G401 (cell line): ENCODE results near the gene ZNF791. TPM values are rescaled to one million over a fixed set of nuclear protein-coding genes. Genes with fewer than 3 reads are reported as not detected.
"Not testable (repeated sequence)": the region's sequence is repeated elsewhere in the genome, so short reads cannot be mapped to it uniquely, and the experiment has no call there.

Experiments
- DNase-seq: peaks from one replicate; pipeline ENCODE4 v3.0.0-alpha.2; 2015; ENCODE audit warnings: low spot score
- in situ Hi-C: cut with HindIII; loops from 2 replicates; pipeline ENCODE4 v1.10.0; 2016; ENCODE audit warnings: low sequenced_read_pairs, mixed read lengths
- total RNA-seq: library from RNA; depleted of rRNA; stranded (reverse); fragments of >200 nt; shearing (Covaris generic); gene quantifications from 2 replicates; pipeline ENCODE4 v1.2.3, GENCODE V29; 2014; rRNA removed

Gene ZNF791
- 3.8 and 9.2 TPM in 2 replicates for total RNA-seq

DNA sequence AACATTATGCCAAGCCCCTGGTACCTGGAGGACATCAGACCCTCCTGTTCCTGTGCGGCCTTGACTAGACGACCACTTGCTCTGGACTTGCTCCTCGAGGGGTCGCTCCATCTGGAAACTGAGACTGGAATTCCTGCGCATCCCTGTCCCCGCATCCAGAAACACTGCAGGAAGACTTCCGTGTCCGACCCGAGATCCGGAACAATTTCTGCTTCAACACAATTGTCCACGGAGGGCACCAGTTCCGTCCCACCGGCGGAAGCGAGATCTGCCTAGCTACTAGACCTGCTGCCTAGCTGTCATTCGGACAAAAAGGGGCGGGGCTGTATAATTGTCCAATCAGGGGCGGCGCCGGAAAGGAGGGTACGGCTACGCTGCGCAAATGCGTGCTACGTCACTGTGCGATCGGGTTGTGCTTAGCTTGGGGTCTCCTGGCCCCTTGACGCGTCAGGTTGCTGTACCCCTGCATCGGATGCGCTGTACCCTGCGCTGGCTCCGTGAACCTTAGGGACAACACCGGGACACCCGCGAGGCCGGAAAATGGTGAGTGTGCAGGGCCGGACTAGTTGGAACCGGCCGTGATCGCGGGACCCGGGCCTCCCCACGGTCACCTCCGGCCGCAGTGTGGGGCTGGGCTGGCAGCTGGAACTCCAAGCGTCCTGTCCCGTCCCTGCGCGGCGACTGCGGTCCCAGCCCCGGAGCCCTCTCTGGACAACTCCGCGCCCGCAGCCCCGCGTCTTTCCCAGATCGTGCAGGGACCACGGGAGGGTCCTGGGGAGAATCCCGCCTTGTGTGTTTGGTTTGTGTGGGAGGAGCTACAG is at the start of gene ZNF791, which contains the start of gene ZNF490:
Gene ZNF791 (plus strand): TSS at position 381 of the 821 bp plus-strand sequence. CDS start 160 bp downstream, at position 541.
Gene ZNF490 (minus strand): TSS at position 274 of the 821 bp plus-strand sequence. CDS start 133 bp downstream, at position 141.
- in situ Hi-C loops: no loop called here
- DNase-seq: peak; percentile 99

DNA sequence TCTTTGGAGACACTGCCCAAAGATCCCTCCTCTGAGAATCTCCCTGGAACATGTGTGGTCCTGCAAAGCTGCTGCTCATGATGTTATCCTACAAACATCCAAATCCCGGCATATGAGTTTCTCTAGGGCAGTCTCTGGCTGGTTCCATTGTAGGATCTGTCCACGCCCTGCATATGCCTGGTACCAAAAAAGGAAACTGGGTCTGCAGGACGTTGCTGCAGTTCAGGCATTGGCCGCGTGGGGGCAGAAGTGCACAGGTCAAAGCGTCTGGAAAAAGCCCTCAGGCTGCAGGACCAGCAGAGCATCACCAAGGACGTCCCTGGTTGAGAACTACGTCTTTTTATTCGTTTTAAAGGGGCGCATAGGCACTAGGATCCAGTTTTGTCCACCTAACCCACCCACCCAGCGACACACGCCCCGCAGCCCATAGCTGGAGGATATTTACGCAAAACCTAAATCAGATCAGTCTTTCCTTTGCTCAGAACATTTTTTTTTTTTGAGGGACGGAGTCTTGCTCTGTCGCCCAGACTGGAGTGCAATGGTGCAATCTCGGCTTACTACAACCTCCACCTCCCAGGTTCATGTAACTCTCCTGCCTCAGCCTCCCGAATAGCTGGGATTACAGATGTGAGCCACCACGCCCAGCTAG is 46.6 kb upstream of the ZNF791 start:
- in situ Hi-C loops: no loop called here
- peak; percentile 87 for DNase-seq

DNA sequence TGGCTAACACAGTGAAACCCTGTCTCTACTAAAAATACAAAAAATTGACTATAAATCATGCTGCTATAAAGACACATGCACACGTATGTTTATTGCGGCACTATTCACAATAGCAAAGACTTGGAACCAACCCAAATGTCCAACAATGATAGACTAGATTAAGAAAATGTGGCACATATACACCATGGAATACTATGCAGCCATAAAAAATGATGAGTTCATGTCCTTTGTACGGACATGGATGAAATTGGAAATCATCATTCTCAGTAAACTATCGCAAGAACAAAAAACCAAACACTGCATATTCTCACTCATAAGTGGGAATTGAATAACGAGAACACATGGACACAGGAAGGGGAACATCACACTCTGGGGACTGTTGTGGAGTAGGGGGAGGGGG is 44.3 kb upstream of the ZNF791 start:
- DNase-seq, in situ Hi-C loops: not testable (repeated sequence)

DNA sequence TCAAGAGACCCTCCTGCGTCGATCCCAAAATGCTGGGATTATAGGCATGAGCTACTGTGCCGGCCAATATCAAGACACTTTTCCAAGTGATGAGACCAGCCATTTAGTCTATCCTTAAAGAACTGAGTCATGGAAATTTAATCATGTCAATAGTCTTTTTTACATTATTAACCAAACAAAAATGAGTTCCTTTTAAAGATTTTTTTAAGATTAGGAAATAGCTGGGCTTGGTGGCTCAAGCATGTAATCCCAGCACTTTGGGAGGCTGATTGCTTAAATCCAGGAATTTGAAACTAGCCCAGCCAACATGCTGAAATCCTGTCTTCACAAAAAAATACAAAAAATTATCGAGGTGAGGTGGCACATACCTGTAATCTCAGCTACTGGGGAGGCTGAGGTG is 42.8 kb upstream of the ZNF791 start:
- DNase-seq: no peak
- in situ Hi-C loops: no loop called here

DNA sequence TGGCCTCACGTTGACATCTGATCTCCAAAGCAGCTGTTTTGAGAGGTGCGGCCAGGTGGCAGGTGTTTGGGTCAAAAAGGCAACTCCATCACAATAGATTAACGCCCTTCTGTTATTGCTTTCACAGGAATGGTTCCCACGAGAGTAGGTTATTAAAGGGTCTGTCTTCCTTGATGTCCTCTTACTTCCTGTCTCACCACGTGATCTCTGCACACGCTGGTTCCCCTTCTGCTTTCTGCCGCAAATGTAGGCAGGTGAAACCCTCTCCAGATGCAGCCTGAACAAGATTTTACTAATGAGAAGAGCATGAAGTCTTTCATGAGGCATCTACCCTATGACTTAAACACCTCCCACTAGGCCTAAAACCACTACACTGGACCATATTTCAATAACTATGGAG is 36.7 kb upstream of the ZNF791 start:
- DNase-seq: no peak
- in situ Hi-C loops: no loop called here

DNA sequence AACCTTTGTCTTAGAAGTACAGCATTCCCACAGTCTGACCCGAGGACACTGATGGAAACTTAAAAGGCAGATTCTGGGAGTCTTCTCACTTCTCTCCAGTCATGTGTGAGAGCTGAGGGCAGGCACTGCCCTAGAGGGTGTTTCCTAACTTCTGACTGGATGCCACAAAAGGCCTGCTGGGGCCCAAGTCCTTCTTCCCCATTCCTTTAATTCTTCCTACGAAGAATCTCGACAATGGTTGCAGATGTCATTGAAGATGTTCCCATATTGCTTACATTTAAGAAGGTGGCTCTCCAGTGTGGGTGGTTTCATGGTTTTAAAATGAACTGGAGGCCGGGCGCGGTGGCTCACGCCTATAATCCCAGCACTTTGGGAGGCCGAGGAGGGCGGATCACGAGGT is 32.1 kb upstream of the ZNF791 start:
- no peak for DNase-seq
- in situ Hi-C loops: no loop called here

DNA sequence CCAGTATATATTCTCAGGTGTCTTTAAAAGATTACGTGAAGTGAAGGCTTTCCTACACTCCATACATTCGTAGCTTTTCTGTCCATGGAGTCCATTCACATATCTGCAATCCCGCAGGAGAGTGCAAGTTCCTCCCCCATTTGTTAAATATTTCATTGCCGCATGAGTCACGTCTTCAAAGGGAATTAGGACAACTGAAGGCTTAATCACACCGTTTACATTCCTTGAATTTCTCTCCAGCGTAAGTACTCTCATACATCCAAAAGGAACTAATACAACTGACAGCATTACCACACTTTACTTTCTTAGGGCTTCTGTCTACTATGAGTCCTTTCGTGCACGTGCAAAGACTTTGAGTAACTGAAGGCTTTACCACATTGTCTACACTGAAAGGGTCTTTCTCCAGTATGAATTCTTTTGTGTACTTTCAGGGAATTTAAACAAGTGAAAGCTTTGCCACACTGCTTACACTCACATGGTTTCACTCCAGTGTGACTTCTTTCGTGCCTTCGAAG is 30.5 kb upstream of the ZNF791 start:
- in situ Hi-C loops: no loop called here

DNA sequence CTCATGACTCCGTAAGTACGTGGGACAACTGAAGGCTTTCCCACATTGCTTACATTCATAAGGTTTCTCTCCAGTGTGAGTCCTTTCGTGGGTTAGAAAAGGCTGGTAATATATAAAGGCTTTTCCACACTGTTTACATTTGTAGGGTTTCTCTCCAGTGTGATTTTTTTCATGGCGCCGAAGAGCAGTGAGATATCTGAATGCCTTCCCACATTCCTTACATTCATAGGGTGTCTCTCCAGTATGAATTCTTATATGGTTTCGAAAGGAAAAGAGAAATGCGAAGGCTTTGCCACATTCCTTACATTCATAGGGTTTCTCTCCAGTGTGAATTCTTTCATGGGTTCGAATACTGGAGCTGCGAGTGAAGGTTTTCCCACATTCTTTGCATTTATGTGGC is 29.6 kb upstream of the ZNF791 start:
- in situ Hi-C loops: no loop called here
- DNase-seq: no peak

More for the DNA sequence above, 30.5 kb upstream of the ZNF791 start:
- DNase-seq: no peak

DNA sequence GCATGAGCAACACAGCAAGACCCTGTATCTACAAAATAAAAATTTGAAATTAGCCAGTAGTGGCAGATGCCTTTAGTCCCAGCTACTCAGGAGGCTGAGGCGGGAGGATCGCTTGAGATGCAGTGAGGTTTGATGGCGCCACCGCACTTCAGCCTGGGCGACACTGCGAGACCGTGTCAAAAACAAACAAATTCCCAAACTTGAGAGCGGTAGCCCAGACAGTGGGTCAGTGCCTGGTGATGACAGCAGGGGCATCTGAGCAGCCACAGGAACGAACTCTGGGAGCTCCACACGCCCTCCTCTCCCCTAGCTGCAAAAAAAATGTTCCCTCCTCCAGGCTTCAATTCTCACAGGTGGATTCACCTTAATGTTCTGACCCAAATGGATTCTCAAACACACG is 14.2 kb upstream of the ZNF791 start:
- in situ Hi-C loops: no loop called here
- DNase-seq: no peak

DNA sequence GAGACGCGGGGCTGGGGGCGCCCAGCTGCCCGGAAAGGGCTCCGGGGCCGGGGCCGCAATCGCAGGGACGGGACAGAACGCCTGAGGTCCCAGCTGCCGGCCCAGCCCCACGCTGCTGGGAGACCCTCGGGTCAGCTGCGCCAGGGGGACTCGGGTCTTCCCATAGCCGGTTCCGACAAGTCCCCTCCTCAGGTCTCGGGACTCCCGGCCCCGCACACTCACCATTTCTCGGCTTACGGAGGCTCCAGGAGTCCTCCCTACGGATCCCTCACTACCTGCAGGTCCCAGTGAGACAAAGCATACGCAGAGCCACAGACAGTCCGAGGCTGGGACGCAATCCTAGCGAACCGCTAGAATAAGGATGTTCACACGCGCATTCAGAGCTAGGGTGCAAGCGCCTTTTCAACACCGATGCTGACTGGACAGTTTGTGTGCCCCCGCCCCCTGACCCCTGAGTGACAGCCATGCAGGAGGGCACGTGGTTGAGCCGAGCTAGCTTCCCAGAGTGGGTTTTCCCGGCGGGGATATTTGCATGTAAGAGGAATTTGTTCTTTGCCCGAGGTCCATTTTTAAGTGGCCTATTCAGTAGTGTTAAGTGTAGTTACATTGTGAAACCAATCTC is 13.7 kb upstream of the ZNF791 start:
- in situ Hi-C loops: no loop called here

DNA sequence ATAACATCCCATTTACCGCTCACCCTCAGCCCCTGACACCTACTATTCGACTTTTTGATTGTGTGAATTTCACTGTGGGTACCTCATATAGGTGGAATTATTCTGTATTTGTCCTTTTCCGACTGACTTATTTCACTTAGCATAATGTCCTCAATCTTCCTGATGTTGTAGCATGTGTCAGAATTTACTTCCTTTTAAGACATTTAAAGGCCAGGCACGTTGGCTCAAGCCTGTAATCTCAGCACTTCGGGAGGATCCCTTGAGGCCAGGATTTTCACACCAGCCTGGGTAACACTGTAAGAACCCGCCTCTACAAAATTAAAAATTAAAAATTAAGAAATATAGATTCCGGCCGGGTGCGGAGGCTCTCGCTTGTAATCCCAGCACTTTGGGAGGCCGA is 13.1 kb upstream of the ZNF791 start:
- in situ Hi-C loops: no loop called here
- DNase-seq: no peak

More for the DNA sequence above, 13.7 kb upstream of the ZNF791 start:
- no peak for DNase-seq

DNA sequence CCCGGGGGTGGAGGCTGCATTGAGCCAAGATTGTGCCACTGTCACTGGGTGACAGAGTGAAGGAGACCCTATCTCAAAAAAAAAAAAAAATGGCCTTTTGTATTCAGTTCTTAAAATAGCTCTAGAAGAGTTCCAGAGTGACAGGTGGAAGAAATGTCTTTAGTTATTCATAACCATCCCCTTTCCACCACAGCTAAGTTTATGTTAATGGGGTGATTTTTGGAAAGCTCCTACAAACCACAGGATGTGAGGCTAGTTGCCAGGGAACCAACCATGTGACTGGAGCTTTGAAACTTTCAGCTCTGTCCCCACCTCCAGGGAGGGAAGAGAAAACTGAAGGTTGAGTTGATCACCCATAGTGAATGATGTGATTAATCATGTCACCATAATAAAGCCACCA is 7.0 kb upstream of the ZNF791 start:
- in situ Hi-C loops: no loop called here
- no peak for DNase-seq

DNA sequence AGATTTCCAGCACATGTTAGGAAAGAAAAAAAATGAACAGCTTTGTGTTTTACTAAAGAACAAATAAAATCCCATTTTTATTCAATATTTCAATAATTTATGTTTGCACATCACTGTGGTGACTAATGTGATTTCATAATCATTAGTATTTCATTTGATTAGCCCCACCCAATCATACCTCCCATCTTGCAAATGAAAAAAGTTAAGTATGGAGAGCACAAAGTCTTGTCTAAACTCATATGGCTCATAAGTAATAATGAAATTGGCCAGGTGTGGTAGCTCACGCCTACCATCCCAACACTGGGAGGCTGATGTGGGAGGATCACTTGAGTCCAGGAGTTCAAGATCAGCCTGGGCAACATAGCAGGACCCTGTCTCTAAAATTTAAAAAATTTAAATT is 3.9 kb upstream of the ZNF791 start:
- in situ Hi-C loops: no loop called here

DNA sequence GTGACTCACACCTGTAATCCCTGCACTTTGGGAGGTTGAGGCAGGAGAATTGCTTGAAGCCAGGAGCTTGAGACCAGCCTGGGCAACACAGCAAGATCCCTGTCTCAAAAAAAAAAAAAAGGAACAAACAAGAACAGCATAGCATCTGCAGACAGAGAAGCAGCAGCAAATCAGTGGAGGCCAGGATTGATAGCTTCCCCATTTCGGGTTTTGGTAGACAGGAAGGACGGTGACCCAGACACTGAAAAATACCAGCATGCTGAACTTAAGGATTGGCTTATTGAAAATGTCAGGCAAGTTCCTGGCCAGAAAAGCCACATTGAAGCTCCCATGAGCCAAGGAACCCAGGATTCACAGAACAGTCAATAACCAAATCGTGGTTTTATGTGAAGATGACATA is 3.1 kb upstream of the ZNF791 start:
- in situ Hi-C loops: no loop called here

More for the DNA sequence above, 3.9 kb upstream of the ZNF791 start:
- DNase-seq: no peak

DNA sequence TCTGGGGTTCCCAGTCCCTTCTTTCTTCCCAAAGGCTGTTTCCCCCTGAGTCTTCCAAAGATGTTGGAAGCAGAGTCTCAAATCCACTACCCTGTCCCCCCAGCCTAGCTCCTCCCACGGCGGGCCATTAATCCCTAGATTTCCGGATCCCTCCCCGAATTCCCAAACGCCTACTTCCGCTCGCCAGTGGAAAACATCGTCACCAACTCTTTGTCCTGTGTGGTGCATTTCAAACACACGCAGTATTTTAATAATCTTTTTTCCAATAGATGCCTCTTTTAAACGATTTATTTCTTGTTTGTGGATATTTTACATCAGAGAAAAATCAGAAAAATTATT is 610 bp downstream of the ZNF791 start:
- DNase-seq: peak; percentile 70

More for the DNA sequence above, 3.1 kb upstream of the ZNF791 start:
- DNase-seq: no peak

DNA sequence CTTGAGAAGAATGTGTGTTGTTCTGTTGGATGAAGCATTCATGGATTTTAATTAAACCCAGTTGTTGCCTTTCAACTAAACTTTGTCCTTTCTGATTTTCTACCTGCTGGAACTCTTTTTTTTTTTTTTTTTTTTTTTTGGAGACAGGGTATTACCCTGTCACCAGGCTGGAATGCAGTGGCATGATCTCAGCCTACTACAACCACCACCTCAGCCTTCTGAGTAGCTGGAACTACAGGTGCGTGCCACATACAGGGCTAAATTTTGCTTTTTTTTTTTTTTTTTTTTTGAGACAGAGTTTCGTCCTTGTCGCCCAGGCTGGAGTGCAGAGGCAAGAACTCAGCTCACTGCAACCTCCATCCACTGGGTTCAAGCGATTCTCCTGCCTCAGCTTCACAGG is 6.9 kb downstream of the ZNF791 start:
- DNase-seq: no peak
- in situ Hi-C loops: no loop called here

More for the DNA sequence above, 610 bp downstream of the ZNF791 start:
- in situ Hi-C loops: no loop called here

DNA sequence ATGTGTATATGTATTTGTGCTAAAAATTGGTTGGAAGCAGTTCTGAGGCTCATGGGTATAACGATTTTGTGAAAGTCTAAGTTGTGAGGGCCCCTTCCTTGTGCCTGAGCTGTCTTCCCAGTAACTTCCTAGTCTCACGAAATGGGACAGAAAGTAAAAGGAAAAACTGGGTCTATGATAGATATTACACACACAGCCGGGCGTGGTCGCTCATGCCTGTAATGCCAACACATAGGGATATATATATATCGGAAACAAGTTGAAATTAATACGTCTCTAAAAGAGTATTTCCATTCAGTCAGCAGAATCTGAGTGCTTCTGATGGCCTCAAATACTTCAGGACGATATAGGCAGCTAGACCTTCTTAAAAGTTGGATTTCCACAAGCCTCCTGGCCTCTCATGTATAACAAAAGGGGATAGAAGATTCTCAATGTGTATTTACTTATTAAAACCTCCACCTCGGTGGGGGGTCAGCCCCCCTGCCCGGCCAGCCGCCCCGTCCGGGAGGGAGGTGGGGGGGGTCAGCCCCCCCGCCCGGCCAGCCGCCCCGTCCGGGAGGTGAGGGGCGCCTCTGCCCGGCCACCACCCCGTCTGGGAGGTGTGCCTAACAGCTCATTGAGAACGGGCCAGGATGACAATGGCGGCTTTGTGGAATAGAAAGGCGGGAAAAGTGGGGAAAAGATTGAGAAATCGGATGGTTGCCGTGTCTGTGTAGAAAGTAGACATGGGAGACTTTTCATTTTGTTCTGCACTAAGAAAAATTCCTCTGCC is 10.7 kb downstream of the ZNF791 start:
- DNase-seq, in situ Hi-C loops: not testable (repeated sequence)

DNA sequence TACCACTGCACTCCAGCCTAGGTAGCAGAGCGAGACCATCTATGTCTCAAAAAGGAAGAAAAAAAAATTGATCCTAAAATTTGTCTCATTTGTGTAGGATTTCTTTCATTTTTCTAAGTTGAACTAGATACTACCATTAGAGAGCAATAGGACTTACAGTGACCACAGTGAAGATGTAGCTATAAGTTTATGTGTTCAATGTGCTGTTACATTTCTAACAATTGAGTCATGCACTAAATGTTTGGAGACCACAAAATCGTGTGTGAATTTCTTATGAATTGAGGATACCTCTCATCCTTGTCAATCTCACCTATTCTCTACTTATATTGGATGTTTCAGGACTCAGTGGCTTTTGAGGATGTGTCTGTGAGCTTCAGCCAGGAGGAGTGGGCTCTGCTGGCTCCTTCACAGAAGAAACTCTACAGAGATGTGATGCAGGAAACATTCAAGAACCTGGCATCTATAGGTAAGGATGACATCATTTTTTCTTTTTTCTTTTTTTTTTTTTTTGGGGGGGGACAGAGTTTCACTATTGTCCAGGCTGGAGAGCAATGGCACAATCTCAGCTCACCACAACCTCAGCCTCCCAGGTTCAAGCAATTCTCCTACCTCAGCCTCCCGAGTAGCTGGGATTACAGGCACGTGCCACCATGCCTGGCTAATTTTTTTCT is 12.8 kb downstream of the ZNF791 start:
- DNase-seq: no peak
- in situ Hi-C loops: no loop called here

DNA sequence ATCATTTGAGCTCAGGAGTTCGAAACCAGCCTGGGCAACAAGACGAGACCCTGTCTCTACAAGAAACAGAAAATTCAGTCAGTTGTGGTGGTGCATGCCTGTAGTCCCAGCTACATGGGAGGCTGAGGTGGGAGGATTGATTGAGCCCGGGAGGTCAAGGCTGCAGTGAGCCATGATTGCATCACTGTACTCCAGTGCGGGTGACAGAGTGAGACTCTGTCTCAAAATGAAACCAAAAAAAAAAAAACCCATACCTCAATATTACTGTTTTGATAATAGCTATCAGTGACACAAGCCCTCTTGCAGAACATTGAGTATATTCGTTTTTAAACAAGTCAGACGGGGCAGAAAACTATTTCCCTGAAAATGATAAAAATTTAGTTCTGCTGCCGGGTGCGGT is 16.2 kb downstream of the ZNF791 start:
- no peak for DNase-seq
- in situ Hi-C loops: no loop called here
